ENCODE results near the gene EXOC4.

DNA sequence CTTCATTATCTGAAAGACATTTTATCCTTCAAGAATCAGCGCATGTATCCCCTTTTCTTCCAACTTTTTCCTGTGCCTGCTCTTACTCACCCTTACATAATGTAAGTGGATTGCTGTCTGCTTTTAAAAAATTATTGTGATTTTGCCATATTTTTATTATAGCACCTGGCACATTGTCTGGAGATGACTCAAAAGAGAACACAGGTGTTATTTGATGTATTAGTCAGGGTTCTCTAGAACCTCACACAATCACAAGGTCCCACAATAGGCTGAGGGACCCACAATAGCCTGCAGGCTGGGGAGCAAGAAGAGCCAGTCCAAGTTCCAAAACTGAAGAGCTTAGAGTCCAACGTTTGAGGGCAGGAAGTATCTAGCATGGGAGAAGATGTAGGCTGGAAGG lies 390.0 kb downstream of the EXOC4 start:
- TF ChIP-seq, protein P1, sequence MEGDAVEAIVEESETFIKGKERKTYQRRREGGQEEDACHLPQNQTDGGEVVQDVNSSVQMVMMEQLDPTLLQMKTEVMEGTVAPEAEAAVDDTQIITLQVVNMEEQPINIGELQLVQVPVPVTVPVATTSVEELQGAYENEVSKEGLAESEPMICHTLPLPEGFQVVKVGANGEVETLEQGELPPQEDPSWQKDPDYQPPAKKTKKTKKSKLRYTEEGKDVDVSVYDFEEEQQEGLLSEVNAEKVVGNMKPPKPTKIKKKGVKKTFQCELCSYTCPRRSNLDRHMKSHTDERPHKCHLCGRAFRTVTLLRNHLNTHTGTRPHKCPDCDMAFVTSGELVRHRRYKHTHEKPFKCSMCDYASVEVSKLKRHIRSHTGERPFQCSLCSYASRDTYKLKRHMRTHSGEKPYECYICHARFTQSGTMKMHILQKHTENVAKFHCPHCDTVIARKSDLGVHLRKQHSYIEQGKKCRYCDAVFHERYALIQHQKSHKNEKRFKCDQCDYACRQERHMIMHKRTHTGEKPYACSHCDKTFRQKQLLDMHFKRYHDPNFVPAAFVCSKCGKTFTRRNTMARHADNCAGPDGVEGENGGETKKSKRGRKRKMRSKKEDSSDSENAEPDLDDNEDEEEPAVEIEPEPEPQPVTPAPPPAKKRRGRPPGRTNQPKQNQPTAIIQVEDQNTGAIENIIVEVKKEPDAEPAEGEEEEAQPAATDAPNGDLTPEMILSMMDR (conservative IDR thresholded peaks at IDR 0.05): no peak
- TF ChIP-seq ZFX (IDR thresholded peaks at IDR 0.05): no peak
